HL-60/S4 (cell line): ENCODE measurements around the gene CCRL2.
"Not testable (repeated sequence)": the region's sequence is repeated elsewhere in the genome, so short reads cannot be mapped to it uniquely, and the experiment has no call there.

ENCODE experiments used
- in situ Hi-C: fragments of 300-500 bp; cut with MboI; formaldehyde crosslinking; loops from 2 replicates; pipeline ENCODE4 v1.14.3; 2022; ENCODE audit warnings: low sequenced_read_pairs

CCRL2 gene

GRCh38 chr3:46427404-46427803, 20.3 kb downstream of the CCRL2 start:
- in situ Hi-C loops, result not testable (repeated sequence)

GRCh38 chr3:46427916-46428833, 21.1 kb downstream of the CCRL2 start:
- in situ Hi-C loops, result no loop called here

- in situ Hi-C loops, result no loop called here
These were observed 22.2 kb downstream of the CCRL2 start for GRCh38 chr3:46429250-46429649.

- in situ Hi-C loops, result no loop called here
These were observed 22.6 kb downstream of the CCRL2 start for GRCh38 chr3:46429671-46430070.

- in situ Hi-C loops, result not testable (repeated sequence)
These were observed 23.8 kb downstream of the CCRL2 start for GRCh38 chr3:46430879-46431278.

- in situ Hi-C loops, result not testable (repeated sequence)
These were observed 24.8 kb downstream of the CCRL2 start for GRCh38 chr3:46431905-46432304.

- in situ Hi-C loops, result not testable (repeated sequence)
These were observed 26.1 kb downstream of the CCRL2 start for GRCh38 chr3:46433118-46433517.

- in situ Hi-C loops, result no loop called here
These were observed 26.8 kb downstream of the CCRL2 start for GRCh38 chr3:46433841-46434240.

- in situ Hi-C loops, result no loop called here
These were observed 28.1 kb downstream of the CCRL2 start for GRCh38 chr3:46435081-46435726.

GRCh38 chr3:46438831-46439230, 31.8 kb downstream of the CCRL2 start:
- in situ Hi-C loops, result no loop called here

GRCh38 chr3:46440531-46441294, 33.7 kb downstream of the CCRL2 start:
- in situ Hi-C loops, result no loop called here

GRCh38 chr3:46442576-46443530, 35.8 kb downstream of the CCRL2 start:
- in situ Hi-C loops, result no loop called here

GRCh38 chr3:46447228-46447985, 40.3 kb downstream of the CCRL2 start:
- in situ Hi-C loops, result no loop called here

- in situ Hi-C loops, result no loop called here
These were observed 41.7 kb downstream of the CCRL2 start for GRCh38 chr3:46448721-46449120.

- in situ Hi-C loops, result no loop called here
These were observed 42.9 kb downstream of the CCRL2 start for GRCh38 chr3:46449755-46450552.

- in situ Hi-C loops, result no loop called here
These were observed 46.6 kb downstream of the CCRL2 start for GRCh38 chr3:46453526-46454208.

GRCh38 chr3:46454209-46454595, 47.1 kb downstream of the CCRL2 start:
- in situ Hi-C loops, result no loop called here

- in situ Hi-C loops, result no loop called here
These were observed 47.5 kb downstream of the CCRL2 start for GRCh38 chr3:46454606-46455005.
